Gastrocnemius medialis (tissue), 4 donors: Measurements from ENCODE around the gene KAZN. TPM values are rescaled to one million over a fixed set of nuclear protein-coding genes. Genes with fewer than 3 reads are reported as not detected.

Source experiments
- ATAC-seq, 2 donors: fragments of 150-250 bp; one replicate each; pipeline ENCODE4 v1.9.1; 2016
- DNase-seq, 2 donors: peaks; one replicate each; pipeline ENCODE4 v3.0.0-alpha.2; 2019
- H3K27ac ChIP-seq, 4 donors: fragments of 200-600 bp; sonication (generic); 1 replicate in 1 of 4; 2 replicates in 3 of 4; pipeline ENCODE4 v1.5.1; 2016 to 2018; ENCODE audit warnings: mild to moderate bottlenecking in 2 of 4, moderate library complexity in 1 of 4
- H3K27me3 ChIP-seq, 3 donors: fragments of 200-600 bp; sonication (generic) in 2 of 3; 1 replicate in 1 of 3; 2 replicates in 2 of 3; pipeline versions ENCODE4 v1.5.1 to v1.6.0; 2016 to 2019; ENCODE audit warnings: mild to moderate bottlenecking in 1 of 3, moderate library complexity in 1 of 3
- H3K36me3 ChIP-seq, 2 donors: fragments of 200-600 bp; sonication (generic) in 1 of 2; one replicate each; pipeline ENCODE4 v1.5.1; 2017 to 2018
- H3K4me1 ChIP-seq, 2 donors: fragments of 200-600 bp; sonication (generic) in 1 of 2; one replicate each; pipeline ENCODE4 v1.5.1; 2016 to 2017; ENCODE audit warnings: mild to moderate bottlenecking in 2 of 2
- H3K4me3 ChIP-seq, 4 donors: fragments of 200-600 bp; sonication (generic) in 3 of 4; 1 replicate in 1 of 4; 2 replicates in 3 of 4; pipeline ENCODE4 v1.5.1; 2016 to 2019; ENCODE audit warnings: mild to moderate bottlenecking in 2 of 4
- H3K9me3 ChIP-seq, 3 donors: fragments of 200-600 bp; sonication (generic) in 2 of 3; 1 replicate in 1 of 3; 2 replicates in 2 of 3; pipeline ENCODE4 v1.5.1; 2016 to 2019
- CTCF ChIP-seq, 5 experiments: fragments of 450-650 bp in 3 of 5; fragments of 200-600 bp in 2 of 5; sonication (generic) in 2 of 5; IDR thresholded peaks in 4 of 5; conservative IDR thresholded peaks in 1 of 5; 1 replicate in 4 of 5; 2 replicates in 1 of 5; pipeline ENCODE4 v1.5.1; 2016 to 2019; ENCODE audit warnings: antibody characterized with exemption in 5 of 5, mild to moderate bottlenecking in 3 of 5, moderate library complexity in 3 of 5
- POLR2A ChIP-seq, 2 donors: fragments of 450-650 bp; IDR thresholded peaks; one replicate each; pipeline ENCODE4 v1.6.1; 2017; ENCODE audit warnings: antibody characterized with exemption in 2 of 2, mild to moderate bottlenecking in 2 of 2, moderate library complexity in 2 of 2
- in situ Hi-C, 4 donors: fragments of 200-750 bp; cut with MboI; loops; one replicate each; pipeline versions ENCODE4 v1.15.0 to v1.8.0; 2017; ENCODE audit warnings: low sequenced_read_pairs in 4 of 4
- intact Hi-C: fragments of 100-400 bp; cut with DNase I; formaldehyde crosslinking; loops from one replicate; pipeline ENCODE4 v1.15.1; 2023; ENCODE audit warnings: low total_unique reads
- total RNA-seq, 4 donors: library from RNA; depleted of rRNA; stranded (reverse); fragments of >200 nt; gene quantifications; one replicate each; pipeline versions ENCODE4 v1.1.0 to v1.2.3, GENCODE V29; 2016

The KAZN gene
- total RNA-seq, 4 donors from 2014 or later, result 0.05 to 2.2 (median 1.00) TPM

GRCh38 chr1:14607295-14607694 is 8.8 kb downstream of the KAZN start:
- ATAC-seq (no peak), DNase-seq (no peak)
- no peaks in the 10 kb centered on the region for H3K4me1 ChIP-seq
- no peak for TF ChIP-seq CTCF (IDR thresholded peaks at IDR 0.05 in 4 of 5, conservative IDR thresholded peaks at IDR 0.05 in 1 of 5)
- no peak for TF ChIP-seq POLR2A (IDR thresholded peaks at IDR 0.05)
- no peaks in the 10 kb centered on the region for H3K9me3 ChIP-seq
- intact Hi-C loops (no loop called here), in situ Hi-C loops (no loop called here)
- H3K4me3 ChIP-seq, result no peak overlapping the region
- peaks cover 0 to 5% (median 3%) of the 10 kb centered on the region in 3 donors for H3K27me3 ChIP-seq
- H3K36me3 ChIP-seq, result no peaks in the 10 kb centered on the region
- H3K27ac ChIP-seq, result no peak overlapping the region

GRCh38 chr1:14608308-14608707 is 9.8 kb downstream of the KAZN start:
- TF ChIP-seq POLR2A (IDR thresholded peaks at IDR 0.05) (no peak), CTCF (IDR thresholded peaks at IDR 0.05 in 4 of 5, conservative IDR thresholded peaks at IDR 0.05 in 1 of 5) (peak in 1 of 5 experiments; percentile 16)
- ATAC-seq (no peak), DNase-seq (no peak)
- no peak overlapping the region for H3K27ac ChIP-seq
- no peaks in the 10 kb centered on the region for H3K4me1 ChIP-seq
- H3K4me3 ChIP-seq, result no peak overlapping the region
- no peaks in the 10 kb centered on the region for H3K36me3 ChIP-seq
- intact Hi-C loops (no loop called here), in situ Hi-C loops (no loop called here)
- no peaks in the 10 kb centered on the region for H3K9me3 ChIP-seq
- peaks cover 0 to 5% (median 3%) of the 10 kb centered on the region in 3 donors for H3K27me3 ChIP-seq

- no peak for TF ChIP-seq CTCF (IDR thresholded peaks at IDR 0.05 in 4 of 5, conservative IDR thresholded peaks at IDR 0.05 in 1 of 5)
- no peak for TF ChIP-seq POLR2A (IDR thresholded peaks at IDR 0.05)
These were observed 12.3 kb downstream of the KAZN start for GRCh38 chr1:14610761-14611160.

GRCh38 chr1:14611792-14612191 is 13.3 kb downstream of the KAZN start:
- Histone ChIP-seq H3K9me3 (no peaks in the 10 kb centered on the region), H3K4me1 (no peaks in the 10 kb centered on the region), H3K36me3 (no peaks in the 10 kb centered on the region), H3K27ac (no peak overlapping the region), H3K27me3 (no peaks in the 10 kb centered on the region), H3K4me3 (no peak overlapping the region)
- ATAC-seq (no peak), DNase-seq (no peak)
- TF ChIP-seq POLR2A (IDR thresholded peaks at IDR 0.05), result no peak
- TF ChIP-seq CTCF (IDR thresholded peaks at IDR 0.05 in 4 of 5, conservative IDR thresholded peaks at IDR 0.05 in 1 of 5), result no peak
- in situ Hi-C loops, result no loop called here
- intact Hi-C loops, result no loop called here

More at GRCh38 chr1:14610761-14611160, 12.3 kb downstream of the KAZN start:
- ATAC-seq, result no peak
- in situ Hi-C loops, result no loop called here
- no peak overlapping the region for H3K27ac ChIP-seq
- no peaks in the 10 kb centered on the region for H3K36me3 ChIP-seq
- H3K27me3 ChIP-seq, result no peaks in the 10 kb centered on the region
- no peaks in the 10 kb centered on the region for H3K4me1 ChIP-seq
- H3K9me3 ChIP-seq, result no peaks in the 10 kb centered on the region
- intact Hi-C loops, result no loop called here
- DNase-seq, result no peak
- no peak overlapping the region for H3K4me3 ChIP-seq

GRCh38 chr1:14612256-14612655 is 13.8 kb downstream of the KAZN start:
- H3K4me1 ChIP-seq, result no peaks in the 10 kb centered on the region
- no peak for TF ChIP-seq CTCF (IDR thresholded peaks at IDR 0.05 in 4 of 5, conservative IDR thresholded peaks at IDR 0.05 in 1 of 5)
- TF ChIP-seq POLR2A (IDR thresholded peaks at IDR 0.05), result no peak
- H3K4me3 ChIP-seq, result no peak overlapping the region
- DNase-seq (no peak), ATAC-seq (no peak)
- no peaks in the 10 kb centered on the region for H3K27me3 ChIP-seq
- intact Hi-C loops (no loop called here), in situ Hi-C loops (no loop called here)
- no peak overlapping the region for H3K27ac ChIP-seq
- no peaks in the 10 kb centered on the region for H3K9me3 ChIP-seq
- no peaks in the 10 kb centered on the region for H3K36me3 ChIP-seq
